Kidney tubule cell (primary cell): ENCODE measurements around the gene PSMA4.
A peak's percentile ranks its signal among the peaks of the same experiment; 100 is the strongest.
"Not testable (repeated sequence)": the region's sequence is repeated elsewhere in the genome, so short reads cannot be mapped to it uniquely, and the experiment has no call there.

ENCODE experiments used
- DNase-seq: peaks from one replicate; pipeline ENCODE4 v3.0.0-alpha.2; 2018; ENCODE audit warnings: low spot score

The PSMA4 gene

GRCh38 chr15:78551902-78552301 is 11.7 kb downstream of the PSMA4 start:
- no peak for DNase-seq

- no peak for DNase-seq
Measured at GRCh38 chr15:78552597-78552996, 12.4 kb downstream of the PSMA4 start.

- not testable (repeated sequence) for DNase-seq
Measured at GRCh38 chr15:78560201-78560600, 20.0 kb downstream of the PSMA4 start.

GRCh38 chr15:78561490-78561889 is 21.2 kb downstream of the PSMA4 start:
- DNase-seq = no peak

GRCh38 chr15:78563092-78563491 is 22.8 kb downstream of the PSMA4 start:
- no peak for DNase-seq

GRCh38 chr15:78564743-78565096 is 24.5 kb downstream of the PSMA4 start:
- no peak for DNase-seq

- peak; percentile 85 for DNase-seq
Measured at GRCh38 chr15:78565097-78565950, 25.1 kb downstream of the PSMA4 start, which contains the start of gene CHRNA5. CHRNA5 (plus strand) TSS chr15:78565520; CDS start chr15:78565720, 200 bp downstream.

GRCh38 chr15:78565951-78566774 is 25.9 kb downstream of the PSMA4 start:
- DNase-seq = peak; percentile 58

- DNase-seq = no peak
Measured at GRCh38 chr15:78567531-78567930, 27.3 kb downstream of the PSMA4 start.

GRCh38 chr15:78570710-78571109 is 30.5 kb downstream of the PSMA4 start:
- no peak for DNase-seq

GRCh38 chr15:78571382-78571781 is 31.1 kb downstream of the PSMA4 start:
- no peak for DNase-seq

- DNase-seq = no peak
Measured at GRCh38 chr15:78573416-78573815, 33.2 kb downstream of the PSMA4 start.

GRCh38 chr15:78574944-78575343 is 34.7 kb downstream of the PSMA4 start:
- DNase-seq = no peak

- no peak for DNase-seq
Measured at GRCh38 chr15:78597583-78597982, 57.3 kb downstream of the PSMA4 start.

- no peak for DNase-seq
Measured at GRCh38 chr15:78598348-78598747, 58.1 kb downstream of the PSMA4 start.

- no peak for DNase-seq
Measured at GRCh38 chr15:78599189-78599588, 58.9 kb downstream of the PSMA4 start.
